Fibroblast of the aortic adventitia (primary cell): ENCODE data around the gene HEY2. TPM values are rescaled to one million over a fixed set of nuclear protein-coding genes. Genes with fewer than 3 reads are reported as not detected.

Experiments used
- DNase-seq: peaks from one replicate; pipeline ENCODE4 v3.0.0-alpha.2; 2010; ENCODE audit warnings: low read depth
- H3K4me3 ChIP-seq: 2 replicates; pipeline ENCODE4 v1.5.1; 2011; ENCODE audit warnings: low read depth, mild to moderate bottlenecking, control low read depth, low read length, moderate library complexity
- total RNA-seq: library from RNA; depleted of rRNA; stranded (reverse); fragments of >200 nt; gene quantifications from 2 replicates; pipeline ENCODE4 v1.2.3, GENCODE V29; 2012; ENCODE audit warnings: low replicate concordance
- TF ChIP-seq, protein P1 (sequence below): IDR thresholded peaks from 2 replicates; pipeline ENCODE4 v1.5.1; 2011; ENCODE audit warnings: mild to moderate bottlenecking, low read length, control low read depth, inconsistent platforms; ENCODE audit not compliant: insufficient read depth

HEY2 gene
- total RNA-seq, 1 donor = 0.09 TPM

DNA sequence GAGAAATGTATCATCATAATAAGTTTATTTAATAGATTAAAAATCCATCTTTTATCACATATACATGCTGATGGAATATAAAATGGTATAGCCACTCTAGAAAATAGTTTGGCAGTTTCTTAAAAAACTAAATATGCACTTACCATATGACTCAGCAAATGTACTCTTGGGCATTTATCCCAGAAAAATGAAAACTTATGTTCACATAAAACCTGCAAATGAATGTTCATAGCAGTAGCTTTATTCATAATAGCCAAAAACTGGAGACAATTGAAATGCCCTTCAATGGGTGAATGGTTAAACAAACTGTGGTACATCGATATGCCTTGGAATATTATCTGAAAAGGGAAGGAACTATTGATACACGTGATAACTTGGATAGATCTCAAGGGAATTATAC is 34.9 kb downstream of the HEY2 start:
- DNase-seq = peak; percentile 77
- TF ChIP-seq, protein P1, sequence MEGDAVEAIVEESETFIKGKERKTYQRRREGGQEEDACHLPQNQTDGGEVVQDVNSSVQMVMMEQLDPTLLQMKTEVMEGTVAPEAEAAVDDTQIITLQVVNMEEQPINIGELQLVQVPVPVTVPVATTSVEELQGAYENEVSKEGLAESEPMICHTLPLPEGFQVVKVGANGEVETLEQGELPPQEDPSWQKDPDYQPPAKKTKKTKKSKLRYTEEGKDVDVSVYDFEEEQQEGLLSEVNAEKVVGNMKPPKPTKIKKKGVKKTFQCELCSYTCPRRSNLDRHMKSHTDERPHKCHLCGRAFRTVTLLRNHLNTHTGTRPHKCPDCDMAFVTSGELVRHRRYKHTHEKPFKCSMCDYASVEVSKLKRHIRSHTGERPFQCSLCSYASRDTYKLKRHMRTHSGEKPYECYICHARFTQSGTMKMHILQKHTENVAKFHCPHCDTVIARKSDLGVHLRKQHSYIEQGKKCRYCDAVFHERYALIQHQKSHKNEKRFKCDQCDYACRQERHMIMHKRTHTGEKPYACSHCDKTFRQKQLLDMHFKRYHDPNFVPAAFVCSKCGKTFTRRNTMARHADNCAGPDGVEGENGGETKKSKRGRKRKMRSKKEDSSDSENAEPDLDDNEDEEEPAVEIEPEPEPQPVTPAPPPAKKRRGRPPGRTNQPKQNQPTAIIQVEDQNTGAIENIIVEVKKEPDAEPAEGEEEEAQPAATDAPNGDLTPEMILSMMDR = no peak
- H3K4me3 ChIP-seq = no peak overlapping the region

DNA sequence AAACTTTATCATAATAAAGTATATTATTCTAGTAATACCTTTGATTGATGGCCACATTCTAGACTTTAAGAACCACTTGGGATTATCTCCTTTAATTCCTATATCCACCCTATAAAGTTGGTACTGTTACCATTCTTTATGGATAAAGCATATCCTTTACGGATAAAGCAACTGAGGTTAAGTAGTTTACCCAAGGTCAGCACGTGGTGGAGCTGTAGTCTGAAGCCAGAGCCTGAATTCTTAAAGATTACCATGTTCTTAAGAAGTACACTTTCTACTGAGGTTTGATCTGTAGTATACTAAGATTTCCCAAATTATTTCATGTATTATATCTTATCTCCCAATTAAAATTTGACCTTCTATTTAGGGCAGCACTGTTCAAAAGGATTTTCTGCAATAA is 38.4 kb downstream of the HEY2 start:
- no peak overlapping the region for H3K4me3 ChIP-seq
- TF ChIP-seq, protein P1 = peak; percentile 43
- DNase-seq = peak; percentile 78

DNA sequence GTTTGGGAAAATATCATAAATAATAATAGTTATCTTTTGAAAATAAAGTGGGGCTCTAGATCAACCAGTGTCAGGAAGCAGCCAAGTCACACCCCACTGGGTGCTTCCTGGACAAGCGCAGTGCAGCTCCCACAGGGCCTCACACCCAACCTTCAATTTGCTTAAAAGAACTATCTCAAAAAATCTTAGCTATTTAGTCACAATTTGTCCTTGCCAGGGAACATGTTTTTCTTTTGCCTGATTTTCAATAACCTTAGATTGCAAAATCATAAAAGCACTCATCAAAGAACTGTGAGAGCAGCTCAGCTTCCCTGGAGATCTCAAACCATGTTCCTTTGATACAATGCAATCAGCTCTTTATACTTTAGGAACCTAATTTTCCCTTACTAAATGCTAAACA is 39.7 kb downstream of the HEY2 start:
- TF ChIP-seq, protein P1 = no peak
- peak; percentile 45 for DNase-seq
- no peak overlapping the region for H3K4me3 ChIP-seq

DNA sequence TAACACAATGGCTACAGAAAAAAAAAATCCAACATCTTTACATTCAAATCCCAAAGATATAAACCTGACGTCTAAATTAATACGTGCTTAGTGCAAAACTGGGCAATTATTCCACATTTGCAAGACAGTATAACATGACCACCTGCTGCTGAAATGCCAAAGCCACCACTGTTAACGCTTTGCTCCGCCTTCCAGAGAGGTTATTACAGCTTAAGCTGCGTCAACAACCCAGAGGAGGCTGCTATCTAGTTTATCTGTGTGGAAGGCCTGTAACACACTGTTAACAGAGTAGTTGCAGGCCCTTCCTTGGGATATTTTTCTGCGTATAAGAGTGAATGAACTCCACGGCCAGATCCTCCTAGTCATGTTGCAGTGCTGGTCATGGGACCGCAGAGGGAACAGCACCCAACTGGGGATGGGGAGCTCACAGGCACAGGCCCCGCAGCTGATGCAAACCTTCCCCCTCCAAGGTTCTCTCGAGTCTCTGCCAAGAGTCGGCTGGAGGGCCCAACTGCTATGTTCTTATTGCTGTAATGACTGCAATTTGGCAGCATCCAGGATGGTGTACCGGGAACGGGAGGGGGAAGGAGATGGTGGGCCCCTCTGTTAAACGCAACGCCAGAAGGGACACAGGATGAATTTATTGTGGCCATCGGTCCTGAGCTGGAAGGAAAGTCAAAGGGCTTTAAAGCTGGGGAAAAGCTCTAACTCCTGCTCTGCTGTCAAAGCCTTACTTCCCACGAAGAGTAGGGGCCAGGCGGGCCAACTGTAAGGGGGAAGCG is 40.3 kb downstream of the HEY2 start:
- TF ChIP-seq, protein P1 = no peak
- peak; percentile 71 for DNase-seq
- peak overlapping the region; percentile 77 for H3K4me3 ChIP-seq

DNA sequence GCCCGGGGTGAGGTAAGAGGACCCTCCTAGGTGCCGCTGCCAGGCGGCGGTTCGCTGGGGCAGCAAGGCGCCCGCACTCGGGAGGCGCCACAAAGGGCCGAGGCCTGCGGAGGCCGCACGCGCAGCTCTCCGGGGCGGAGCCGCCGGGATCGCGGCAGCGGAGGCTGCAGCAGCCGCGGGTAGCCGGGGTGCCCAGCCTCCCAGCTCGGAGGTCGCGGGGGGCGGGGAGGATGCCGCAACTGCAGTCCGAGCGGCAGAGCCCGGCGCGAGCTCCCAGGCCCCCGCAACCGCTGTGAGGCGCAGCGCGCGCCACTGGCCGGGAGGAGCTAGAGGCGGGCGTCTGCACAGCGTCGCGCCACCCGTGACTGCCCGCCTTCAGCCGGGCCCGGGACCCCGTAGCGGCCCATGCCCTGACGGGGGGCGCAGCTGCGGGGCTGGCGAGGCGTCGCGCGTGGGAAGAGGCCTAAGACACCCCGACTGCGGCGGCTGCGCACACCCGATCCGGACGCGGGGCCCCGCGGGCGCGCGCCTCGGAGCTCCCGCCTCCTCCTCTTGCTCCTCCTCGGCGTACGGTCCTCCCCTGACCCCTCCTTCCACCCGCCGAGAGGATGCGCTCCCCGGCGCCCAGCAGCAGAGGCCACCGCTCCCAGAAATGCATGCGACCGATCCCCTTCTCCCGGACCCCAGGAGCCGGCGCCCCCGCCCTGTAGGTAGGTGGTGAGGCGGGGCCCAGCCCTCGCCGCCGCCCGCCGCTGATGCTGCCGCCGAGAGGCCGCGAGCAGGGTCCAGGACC is 41.1 kb downstream of the HEY2 start, which contains the start of gene NCOA7:
NCOA7 (plus strand) TSS at position 603 of the 793 bp plus-strand sequence. CDS start 24,395 bp downstream, outside the sequence.
- TF ChIP-seq, protein P1 = no peak
- peak within 1 kb of the TSS; percentile 77 for H3K4me3 ChIP-seq
- DNase-seq = peak; percentile 61

DNA sequence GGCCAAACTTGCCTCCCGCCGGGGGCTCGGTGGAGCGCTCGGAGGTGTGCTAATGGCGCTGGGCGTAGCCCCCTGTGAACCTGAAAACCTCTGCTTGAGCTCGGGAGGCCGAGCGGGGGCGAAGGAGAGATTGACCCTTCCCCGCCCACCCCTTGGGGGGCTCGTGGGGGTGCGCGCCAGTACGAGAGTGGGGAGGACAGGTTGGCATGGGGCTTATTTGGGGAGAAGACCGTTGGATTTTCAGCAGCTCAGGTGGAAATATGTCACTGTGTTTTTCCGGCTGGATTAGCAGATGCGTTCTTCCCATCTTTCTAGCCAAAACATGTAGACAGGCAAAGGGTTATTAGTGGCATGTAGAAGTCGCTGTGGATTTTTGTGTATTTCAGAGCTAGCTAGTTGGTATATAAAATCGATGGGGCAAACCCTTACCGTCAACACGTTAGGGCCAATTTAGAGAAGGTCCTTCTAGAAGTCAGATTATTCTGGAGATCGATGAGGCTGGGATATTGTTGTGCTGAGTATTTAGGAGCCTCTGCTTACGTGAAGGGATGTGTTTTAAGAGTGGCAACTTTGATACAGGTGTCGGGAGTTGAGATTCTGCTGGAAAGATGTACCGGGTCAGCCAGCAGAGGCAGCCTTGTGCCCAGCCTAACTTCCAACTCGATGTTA is 41.9 kb downstream of the HEY2 start:
- TF ChIP-seq, protein P1 = peak; percentile 86
- peak overlapping the region; percentile 77 for H3K4me3 ChIP-seq
- DNase-seq = peak; percentile 72
